Hematopoietic multipotent progenitor cell treated with erythropoietin and hydrocortisone succinate and interleukin-3 and kit ligand, for 8 days (in vitro differentiated cells): ENCODE results near the gene RD3L.

Experiments used
- DNase-seq: peaks from one replicate; pipeline ENCODE4 v3.0.0-alpha.2; 2015

The RD3L gene

GRCh38 chr14:103892247-103892646 lies 50.1 kb downstream of the RD3L start:
- no peak for DNase-seq

- DNase-seq: no peak
These were observed 50.6 kb downstream of the RD3L start for GRCh38 chr14:103891667-103892215.

GRCh38 chr14:103890821-103891666 lies 51.3 kb downstream of the RD3L start:
- DNase-seq: no peak
